ENCODE results near the gene PAK3.

DNA sequence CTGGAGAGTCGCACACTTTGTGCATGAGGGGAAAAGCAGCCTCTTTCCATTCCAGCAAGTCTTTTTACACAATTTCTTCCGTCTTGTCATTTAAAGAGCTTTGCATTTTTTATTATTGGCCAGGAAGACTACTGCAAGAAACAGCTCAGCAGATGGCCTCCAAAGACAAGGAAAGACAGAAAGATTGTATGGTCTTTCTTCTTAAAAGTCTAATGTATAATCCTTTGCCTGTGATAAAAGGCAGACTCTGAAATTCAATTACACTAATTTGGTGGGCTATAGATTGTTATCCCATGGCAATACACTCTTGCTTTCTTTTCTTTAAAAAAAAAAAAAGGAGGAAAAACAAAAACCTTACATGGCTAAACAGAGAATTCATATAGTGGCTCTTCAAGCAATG is 168.4 kb downstream of the PAK3 start:
- no peak for TF ChIP-seq POLR2A (IDR thresholded peaks at IDR 0.05; ENCODE audit: low read depth, low read length)
- TF ChIP-seq CTCF (IDR thresholded peaks at IDR 0.05; ENCODE audit: extremely low read depth in 1 of 2, insufficient read depth in 1 of 2, low read depth in 1 of 2, low read length in 2 of 2) = no peak
- no peak for TF ChIP-seq POLR2AphosphoS5 (IDR thresholded peaks at IDR 0.05; ENCODE audit: insufficient read depth, low read depth, low read length)
- no peak for TF ChIP-seq EZH2 (IDR thresholded peaks at IDR 0.05; ENCODE audit: borderline replicate concordance, low read depth, low read length, severe bottlenecking)
- TF ChIP-seq, protein P1, sequence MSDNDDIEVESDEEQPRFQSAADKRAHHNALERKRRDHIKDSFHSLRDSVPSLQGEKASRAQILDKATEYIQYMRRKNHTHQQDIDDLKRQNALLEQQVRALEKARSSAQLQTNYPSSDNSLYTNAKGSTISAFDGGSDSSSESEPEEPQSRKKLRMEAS (IDR thresholded peaks at IDR 0.05; ENCODE audit: insufficient read depth, insufficient read length) = no peak
- TF ChIP-seq MYC (IDR thresholded peaks at IDR 0.05; ENCODE audit: low read depth, low read length) = no peak
